ENCODE measurements around the gene GALE.
A peak's percentile ranks its signal among the peaks of the same experiment; 100 is the strongest.
"Not testable (repeated sequence)": the region's sequence is repeated elsewhere in the genome, so short reads cannot be mapped to it uniquely, and the experiment has no call there.

Gene GALE

GRCh38 chr1:23792151-23792945, 8.2 kb downstream of the GALE start:
- DNase-seq (ENCODE audit: low spot score) = no peak

GRCh38 chr1:23791516-23792047, 9.0 kb downstream of the GALE start:
- no peak for DNase-seq (ENCODE audit: low spot score)

GRCh38 chr1:23790696-23791515, 9.6 kb downstream of the GALE start, which contains the start of gene LYPLA2:
LYPLA2 (plus strand) TSS chr1:23791145; CDS start chr1:23792683, 1,538 bp downstream.
- peak; percentile 82 for DNase-seq (ENCODE audit: low spot score)

GRCh38 chr1:23788695-23789094, 11.9 kb downstream of the GALE start:
- DNase-seq (ENCODE audit: low spot score) = no peak

GRCh38 chr1:23787701-23788100, 12.9 kb downstream of the GALE start:
- no peak for DNase-seq (ENCODE audit: low spot score)

- DNase-seq (ENCODE audit: low spot score) = no peak
Observed at GRCh38 chr1:23784846-23785245, 15.7 kb downstream of the GALE start.

GRCh38 chr1:23783141-23783540, 17.4 kb downstream of the GALE start:
- DNase-seq (ENCODE audit: low spot score) = not testable (repeated sequence)

- DNase-seq (ENCODE audit: low spot score) = peak; percentile 66
Observed at GRCh38 chr1:23779826-23780371, 20.7 kb downstream of the GALE start.

GRCh38 chr1:23777979-23778814, 22.4 kb downstream of the GALE start, which contains the start of gene PITHD1:
PITHD1 (plus strand) TSS chr1:23778418; CDS start chr1:23778516, 98 bp downstream.
- DNase-seq (ENCODE audit: low spot score) = peak; percentile 97

- peak; percentile 57 for DNase-seq (ENCODE audit: low spot score)
Observed at GRCh38 chr1:23776217-23776616, 24.3 kb downstream of the GALE start.

GRCh38 chr1:23774174-23774880, 26.2 kb downstream of the GALE start:
- DNase-seq (ENCODE audit: low spot score) = peak; percentile 26

- DNase-seq (ENCODE audit: low spot score) = no peak
Observed at GRCh38 chr1:23772854-23773242, 27.7 kb downstream of the GALE start.

GRCh38 chr1:23772049-23772853, 28.3 kb downstream of the GALE start:
- DNase-seq (ENCODE audit: low spot score) = peak; percentile 90

- DNase-seq (ENCODE audit: low spot score) = no peak
Observed at GRCh38 chr1:23768733-23769132, 31.8 kb downstream of the GALE start.

GRCh38 chr1:23763041-23763577, 37.4 kb downstream of the GALE start:
- DNase-seq (ENCODE audit: low spot score) = no peak

GRCh38 chr1:23759277-23759676, 41.3 kb downstream of the GALE start:
- DNase-seq (ENCODE audit: low spot score) = no peak

GRCh38 chr1:23757812-23758211, 42.7 kb downstream of the GALE start:
- DNase-seq (ENCODE audit: low spot score) = no peak

- DNase-seq (ENCODE audit: low spot score) = no peak
Observed at GRCh38 chr1:23756676-23757075, 43.9 kb downstream of the GALE start.

GRCh38 chr1:23752909-23753308, 47.6 kb downstream of the GALE start:
- no peak for DNase-seq (ENCODE audit: low spot score)

GRCh38 chr1:23751815-23752200, 48.7 kb downstream of the GALE start:
- no peak for DNase-seq (ENCODE audit: low spot score)

All from hematopoietic multipotent progenitor cell treated with erythropoietin and hydrocortisone succinate and interleukin-3 and kit ligand, for 15 days (in vitro differentiated cells).